Stomach (tissue), 4 donors: ENCODE measurements around the gene GSE1.

Source experiments
- EP300 ChIP-seq: sonication (generic); formaldehyde crosslinking; IDR thresholded peaks from one replicate; pipeline ENCODE4 v1.6.1; 2017; ENCODE audit warnings: antibody characterized with exemption
- POLR2A ChIP-seq, 4 donors: fragments of 450-650 bp; IDR thresholded peaks; one replicate each; pipeline ENCODE4 v1.6.1; 2016; ENCODE audit warnings: antibody characterized with exemption in 4 of 4, control low read depth in 2 of 4, mild to moderate bottlenecking in 1 of 4, moderate library complexity in 1 of 4
- POLR2AphosphoS5 ChIP-seq, 3 donors: sonication (generic); formaldehyde crosslinking; IDR thresholded peaks; one replicate each; pipeline ENCODE4 v1.6.1; 2016; ENCODE audit warnings: antibody characterized with exemption in 3 of 3
- TF ChIP-seq, protein P1 (sequence below), 7 experiments: fragments of 450-650 bp in 4 of 7; fragments of 200-600 bp in 3 of 7; sonication (generic) in 3 of 7; IDR thresholded peaks; one replicate each; pipeline ENCODE4 v1.5.1; 2016 to 2019; ENCODE audit warnings: antibody characterized with exemption in 7 of 7, control low read depth in 2 of 7, mild to moderate bottlenecking in 1 of 7

GRCh38 chr16:85578599-85578948 is 34.5 kb upstream of the GSE1 start:
- no peak for TF ChIP-seq POLR2A (IDR thresholded peaks at IDR 0.05)
- TF ChIP-seq, protein P1, sequence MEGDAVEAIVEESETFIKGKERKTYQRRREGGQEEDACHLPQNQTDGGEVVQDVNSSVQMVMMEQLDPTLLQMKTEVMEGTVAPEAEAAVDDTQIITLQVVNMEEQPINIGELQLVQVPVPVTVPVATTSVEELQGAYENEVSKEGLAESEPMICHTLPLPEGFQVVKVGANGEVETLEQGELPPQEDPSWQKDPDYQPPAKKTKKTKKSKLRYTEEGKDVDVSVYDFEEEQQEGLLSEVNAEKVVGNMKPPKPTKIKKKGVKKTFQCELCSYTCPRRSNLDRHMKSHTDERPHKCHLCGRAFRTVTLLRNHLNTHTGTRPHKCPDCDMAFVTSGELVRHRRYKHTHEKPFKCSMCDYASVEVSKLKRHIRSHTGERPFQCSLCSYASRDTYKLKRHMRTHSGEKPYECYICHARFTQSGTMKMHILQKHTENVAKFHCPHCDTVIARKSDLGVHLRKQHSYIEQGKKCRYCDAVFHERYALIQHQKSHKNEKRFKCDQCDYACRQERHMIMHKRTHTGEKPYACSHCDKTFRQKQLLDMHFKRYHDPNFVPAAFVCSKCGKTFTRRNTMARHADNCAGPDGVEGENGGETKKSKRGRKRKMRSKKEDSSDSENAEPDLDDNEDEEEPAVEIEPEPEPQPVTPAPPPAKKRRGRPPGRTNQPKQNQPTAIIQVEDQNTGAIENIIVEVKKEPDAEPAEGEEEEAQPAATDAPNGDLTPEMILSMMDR (IDR thresholded peaks at IDR 0.05), result no peak
- TF ChIP-seq EP300, result no peak
- TF ChIP-seq POLR2AphosphoS5 (IDR thresholded peaks at IDR 0.05), result no peak
